HEK293T (cell line): Measurements from ENCODE around the gene FRMD4B.
"Not testable (repeated sequence)": the region's sequence is repeated elsewhere in the genome, so short reads cannot be mapped to it uniquely, and the experiment has no call there.

ENCODE experiments used
- CTCF ChIA-PET: fragments of 350-600 bp; formaldehyde crosslinking; extraction: SDS; loops from one replicate; lab custom pipeline; 2021; ENCODE audit warnings: antibody characterized with exemption, inconsistent platforms; lab: Yijun Ruan, JAX
- POLR2A ChIA-PET: fragments of 350-600 bp; formaldehyde crosslinking; extraction: SDS; loops from one replicate; lab custom pipeline; 2020; ENCODE audit warnings: antibody characterized with exemption, inconsistent platforms; lab: Yijun Ruan, JAX
- DNase-seq: peaks from one replicate; pipeline ENCODE4 v3.0.0; 2012; ENCODE audit warnings: mixed read lengths; ENCODE audit errors: extremely low spot score
- ARNT ChIP-seq: fragments of 450-650 bp; IDR thresholded peaks from 2 replicates; pipeline ENCODE4 v1.6.1; 2017; ENCODE audit warnings: mild to moderate bottlenecking
- BHLHE40 ChIP-seq: fragments of 450-650 bp; IDR thresholded peaks from 2 replicates; pipeline ENCODE4 v1.6.1; 2016; ENCODE audit warnings: mild to moderate bottlenecking, moderate library complexity, borderline replicate concordance
- CTBP1 ChIP-seq: fragments of 450-650 bp; IDR thresholded peaks from 2 replicates; pipeline ENCODE4 v1.6.1; 2016; ENCODE audit warnings: borderline replicate concordance
- ELF4 ChIP-seq: fragments of 450-650 bp; IDR thresholded peaks from 2 replicates; pipeline ENCODE4 v1.6.1; 2017; ENCODE audit warnings: antibody characterized with exemption
- FOXA1 ChIP-seq: fragments of 450-650 bp; IDR thresholded peaks from 2 replicates; pipeline ENCODE4 v1.6.1; 2016; ENCODE audit warnings: mild to moderate bottlenecking
- FOXK2 ChIP-seq: fragments of 450-650 bp; IDR thresholded peaks from 2 replicates; pipeline ENCODE4 v1.6.1; 2016; ENCODE audit warnings: mild to moderate bottlenecking
- FOXM1 ChIP-seq: fragments of 450-650 bp; IDR thresholded peaks from 2 replicates; pipeline ENCODE4 v1.6.1; 2017; ENCODE audit warnings: mild to moderate bottlenecking, borderline replicate concordance
- HDGF ChIP-seq: fragments of 450-650 bp; IDR thresholded peaks from 2 replicates; pipeline ENCODE4 v1.6.1; 2017; ENCODE audit warnings: antibody characterized with exemption, borderline replicate concordance
- L3MBTL2 ChIP-seq: fragments of 450-650 bp; conservative IDR thresholded peaks from 2 replicates; pipeline ENCODE4 v1.6.1; 2016; ENCODE audit warnings: mild to moderate bottlenecking
- LEF1 ChIP-seq: fragments of 450-650 bp; IDR thresholded peaks from 2 replicates; pipeline ENCODE4 v1.6.1; 2017; ENCODE audit warnings: mild to moderate bottlenecking, borderline replicate concordance
- NFRKB ChIP-seq: fragments of 450-650 bp; IDR thresholded peaks from 2 replicates; pipeline ENCODE4 v1.6.1; 2016; ENCODE audit warnings: mild to moderate bottlenecking, moderate library complexity
- SP1 ChIP-seq: fragments of 450-650 bp; IDR thresholded peaks from 2 replicates; pipeline ENCODE4 v1.6.1; 2017
- SUZ12 ChIP-seq: fragments of 450-650 bp; IDR thresholded peaks from 2 replicates; pipeline ENCODE4 v1.6.1; 2016; ENCODE audit warnings: mild to moderate bottlenecking
- TARDBP ChIP-seq: fragments of 450-650 bp; IDR thresholded peaks from 2 replicates; pipeline ENCODE4 v1.6.1; 2016
- ZNF384 ChIP-seq: fragments of 450-650 bp; IDR thresholded peaks from 2 replicates; pipeline ENCODE4 v1.6.1; 2016
- TF ChIP-seq, protein P1 (sequence below): fragments of 450-650 bp; IDR thresholded peaks from 2 replicates; pipeline ENCODE4 v1.6.1; 2016

Gene FRMD4B

DNA sequence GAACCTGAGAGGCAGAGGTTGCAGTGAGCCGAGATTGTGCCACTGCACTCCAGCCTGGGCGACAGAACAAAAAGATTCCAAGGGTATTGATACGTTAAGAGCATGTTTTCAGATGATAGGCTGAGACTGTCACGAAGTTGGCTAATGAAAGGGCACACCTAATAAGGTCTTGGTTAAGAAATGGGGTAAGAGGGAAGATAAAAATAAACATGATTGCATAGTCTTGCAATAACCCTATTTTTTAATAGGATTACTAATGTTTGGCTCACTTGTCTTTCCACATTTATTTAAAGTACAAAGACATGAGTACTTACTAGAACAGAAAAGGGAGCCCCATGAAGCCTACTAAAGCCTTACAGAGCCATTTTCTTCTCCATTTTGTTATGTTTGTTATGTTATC, 109.0 kb downstream of the FRMD4B start:
- ChIA-PET CTCF (no interaction called here), POLR2A (no interaction called here)

DNA sequence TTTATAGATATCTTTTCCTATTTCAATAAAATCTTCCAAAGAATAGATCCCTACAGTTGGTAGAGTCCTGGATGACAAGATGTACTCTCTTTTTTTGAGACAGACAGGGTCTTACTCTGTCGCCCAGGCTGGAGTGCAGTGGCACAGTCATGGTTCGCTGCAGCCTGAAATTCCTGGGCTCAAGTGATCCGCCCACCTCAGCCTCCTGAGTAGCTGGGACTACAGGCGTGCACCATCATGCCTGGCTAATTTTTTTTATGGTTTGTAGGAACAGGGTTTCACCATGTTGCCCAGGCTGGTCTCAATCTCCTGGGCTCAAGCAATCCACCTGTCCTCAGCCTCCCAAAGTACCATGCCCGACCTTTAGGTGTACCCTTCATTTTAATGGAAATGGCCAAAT, 109.7 kb downstream of the FRMD4B start:
- DNase-seq, CTCF ChIA-PET, POLR2A ChIA-PET: not testable (repeated sequence)

More for the DNA sequence above, 109.0 kb downstream of the FRMD4B start:
- no peak for TF ChIP-seq SP1
- TF ChIP-seq CTBP1: no peak
- no peak for TF ChIP-seq LEF1
- no peak for TF ChIP-seq BHLHE40
- no peak for TF ChIP-seq TARDBP
- TF ChIP-seq NFRKB: no peak
- no peak for TF ChIP-seq SUZ12
- TF ChIP-seq ARNT: no peak
- no peak for TF ChIP-seq FOXM1
- TF ChIP-seq, protein P1, sequence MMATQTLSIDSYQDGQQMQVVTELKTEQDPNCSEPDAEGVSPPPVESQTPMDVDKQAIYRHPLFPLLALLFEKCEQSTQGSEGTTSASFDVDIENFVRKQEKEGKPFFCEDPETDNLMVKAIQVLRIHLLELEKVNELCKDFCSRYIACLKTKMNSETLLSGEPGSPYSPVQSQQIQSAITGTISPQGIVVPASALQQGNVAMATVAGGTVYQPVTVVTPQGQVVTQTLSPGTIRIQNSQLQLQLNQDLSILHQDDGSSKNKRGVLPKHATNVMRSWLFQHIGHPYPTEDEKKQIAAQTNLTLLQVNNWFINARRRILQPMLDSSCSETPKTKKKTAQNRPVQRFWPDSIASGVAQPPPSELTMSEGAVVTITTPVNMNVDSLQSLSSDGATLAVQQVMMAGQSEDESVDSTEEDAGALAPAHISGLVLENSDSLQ: no peak
- TF ChIP-seq FOXA1: no peak
- no peak for TF ChIP-seq ELF4
- no peak for TF ChIP-seq L3MBTL2
- TF ChIP-seq FOXK2: no peak
- no peak for TF ChIP-seq ZNF384
- no peak for TF ChIP-seq HDGF
- DNase-seq: no peak

DNA sequence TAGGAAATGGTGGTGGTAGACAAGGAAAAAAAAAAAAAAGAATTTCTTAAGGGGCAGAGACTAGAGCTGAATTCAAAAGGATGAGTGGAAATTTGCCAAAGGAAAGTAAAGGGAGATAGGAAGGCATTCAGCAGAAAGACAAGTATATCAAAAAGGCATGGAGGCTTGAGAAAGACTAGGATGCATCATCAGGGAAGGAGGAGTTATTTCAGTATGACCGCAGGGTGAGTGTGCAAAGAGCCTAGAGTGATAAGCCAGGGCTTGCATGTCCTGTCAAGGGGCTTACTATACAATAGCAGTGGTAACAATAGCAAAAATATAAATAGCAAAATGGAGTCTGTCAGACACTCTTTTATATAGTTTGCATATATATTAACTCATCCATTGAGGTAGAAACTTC, 112.0 kb downstream of the FRMD4B start:
- DNase-seq: no peak
- TF ChIP-seq LEF1 (no peak), ZNF384 (no peak), FOXM1 (no peak), NFRKB (no peak), SP1 (no peak), FOXK2 (no peak), ARNT (no peak), L3MBTL2 (no peak), TARDBP (no peak), CTBP1 (no peak), BHLHE40 (no peak), ELF4 (no peak), FOXA1 (no peak), SUZ12 (no peak), HDGF (no peak)
- TF ChIP-seq, protein P1: no peak
- POLR2A ChIA-PET: no interaction called here
- CTCF ChIA-PET: interaction anchor here (0.6 to 0.7 kb wide), 3 partner anchors 10 to 182 kb away, joined by 3 to 5 read pairs (median 4); no protein-coding TSS in a partner anchor

GRCh38 chr3:69272556-69272955, 113.3 kb downstream of the FRMD4B start:
- no peak for DNase-seq
- ChIA-PET CTCF (no interaction called here), POLR2A (no interaction called here)
- TF ChIP-seq TARDBP: no peak
- TF ChIP-seq SUZ12: no peak
- TF ChIP-seq FOXA1: no peak
- no peak for TF ChIP-seq CTBP1
- no peak for TF ChIP-seq FOXM1
- TF ChIP-seq HDGF: no peak
- TF ChIP-seq ELF4: no peak
- no peak for TF ChIP-seq BHLHE40
- no peak for TF ChIP-seq LEF1
- TF ChIP-seq FOXK2: no peak
- TF ChIP-seq, protein P1: no peak
- TF ChIP-seq NFRKB: no peak

DNA sequence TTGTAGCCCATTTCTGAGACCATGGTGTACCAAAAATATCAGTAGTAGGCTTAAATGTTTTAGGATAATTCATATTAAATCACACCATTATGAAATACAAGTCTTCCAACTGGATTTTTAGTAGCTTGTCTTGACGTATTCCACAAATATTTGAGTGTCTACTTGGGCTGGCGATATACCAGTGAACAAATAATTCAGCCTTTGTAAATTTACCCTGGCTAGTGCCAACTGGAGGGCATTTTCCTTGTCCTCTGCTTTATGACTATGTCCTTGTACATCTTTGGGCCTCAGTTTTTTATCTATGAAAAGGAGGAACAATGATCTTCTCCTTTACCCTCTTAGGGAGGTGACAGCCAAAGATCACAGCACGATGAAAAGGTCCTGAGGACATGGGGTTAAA, 114.8 kb downstream of the FRMD4B start:
- POLR2A ChIA-PET: no interaction called here
- no peak for TF ChIP-seq FOXM1
- no peak for TF ChIP-seq SP1
- TF ChIP-seq LEF1: no peak
- TF ChIP-seq ARNT: no peak
- no peak for TF ChIP-seq CTBP1
- TF ChIP-seq, protein P1: no peak
- no peak for TF ChIP-seq FOXA1
- CTCF ChIA-PET: no interaction called here
- DNase-seq: no peak

GRCh38 chr3:69266585-69266984, 119.3 kb downstream of the FRMD4B start:
- DNase-seq: no peak
- ChIA-PET POLR2A (no interaction called here), CTCF (no interaction called here)
- TF ChIP-seq LEF1 (no peak), TARDBP (no peak), NFRKB (no peak), ELF4 (no peak), CTBP1 (no peak), SP1 (no peak), HDGF (no peak), L3MBTL2 (no peak), BHLHE40 (no peak), FOXM1 (no peak), SUZ12 (no peak), ARNT (no peak), FOXK2 (no peak), FOXA1 (no peak), ZNF384 (no peak)
- TF ChIP-seq, protein P1: no peak

- POLR2A ChIA-PET, DNase-seq: not testable (repeated sequence)
- CTCF ChIA-PET: interaction anchor here (1.0 kb wide), 1 partner anchor 40 kb away, joined by 5 read pairs; no protein-coding TSS in a partner anchor
Measured at GRCh38 chr3:69266071-69266470, 119.8 kb downstream of the FRMD4B start.

GRCh38 chr3:69260843-69261405, 125.0 kb downstream of the FRMD4B start:
- DNase-seq, CTCF ChIA-PET, POLR2A ChIA-PET: not testable (repeated sequence)
